GM13976 (cell line): ENCODE measurements around the gene SCCPDH.

Experiments
- DNase-seq: peaks from one replicate; pipeline ENCODE4 v3.0.0; 2012; ENCODE audit warnings: low spot score
- in situ Hi-C: fragments of 300-500 bp; cut with MboI; formaldehyde crosslinking; loops from one replicate; pipeline ENCODE4 v1.12.0; 2022; ENCODE audit warnings: low sequenced_read_pairs, mixed read lengths, inconsistent platforms; ENCODE audit not compliant: unreplicated experiment
- TF ChIP-seq, protein P1 (sequence below): IDR thresholded peaks from 2 replicates; pipeline ENCODE4 v1.5.1; 2012; ENCODE audit warnings: borderline replicate concordance, mild to moderate bottlenecking; ENCODE audit not compliant: insufficient read depth; ENCODE audit errors: extremely low read depth, missing control alignments, control extremely low read depth

Gene SCCPDH

DNA sequence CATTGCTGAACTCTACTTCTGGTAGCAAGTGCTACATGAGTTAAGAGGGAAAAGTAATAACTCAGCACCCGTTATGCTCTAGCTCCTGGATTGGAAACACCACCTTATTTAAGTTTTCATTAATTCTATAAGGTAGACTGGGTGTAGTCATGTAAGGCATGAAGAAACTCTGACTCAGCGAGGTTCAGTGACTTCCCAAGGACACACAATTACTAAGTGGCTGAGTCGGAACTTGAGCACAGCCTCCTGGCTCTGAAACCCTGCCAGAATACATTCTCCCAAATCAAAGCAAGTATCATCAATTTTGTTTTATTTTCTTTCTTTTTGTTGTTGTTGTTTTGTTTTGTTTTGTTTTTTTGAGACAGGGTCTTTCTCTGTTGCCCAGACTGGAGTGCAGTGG lies 29.1 kb upstream of the SCCPDH start:
- in situ Hi-C loops: loop anchor here (5.0 kb wide), 1 partner anchor 198 kb away; no protein-coding TSS in a partner anchor
- DNase-seq: no peak
- TF ChIP-seq, protein P1, sequence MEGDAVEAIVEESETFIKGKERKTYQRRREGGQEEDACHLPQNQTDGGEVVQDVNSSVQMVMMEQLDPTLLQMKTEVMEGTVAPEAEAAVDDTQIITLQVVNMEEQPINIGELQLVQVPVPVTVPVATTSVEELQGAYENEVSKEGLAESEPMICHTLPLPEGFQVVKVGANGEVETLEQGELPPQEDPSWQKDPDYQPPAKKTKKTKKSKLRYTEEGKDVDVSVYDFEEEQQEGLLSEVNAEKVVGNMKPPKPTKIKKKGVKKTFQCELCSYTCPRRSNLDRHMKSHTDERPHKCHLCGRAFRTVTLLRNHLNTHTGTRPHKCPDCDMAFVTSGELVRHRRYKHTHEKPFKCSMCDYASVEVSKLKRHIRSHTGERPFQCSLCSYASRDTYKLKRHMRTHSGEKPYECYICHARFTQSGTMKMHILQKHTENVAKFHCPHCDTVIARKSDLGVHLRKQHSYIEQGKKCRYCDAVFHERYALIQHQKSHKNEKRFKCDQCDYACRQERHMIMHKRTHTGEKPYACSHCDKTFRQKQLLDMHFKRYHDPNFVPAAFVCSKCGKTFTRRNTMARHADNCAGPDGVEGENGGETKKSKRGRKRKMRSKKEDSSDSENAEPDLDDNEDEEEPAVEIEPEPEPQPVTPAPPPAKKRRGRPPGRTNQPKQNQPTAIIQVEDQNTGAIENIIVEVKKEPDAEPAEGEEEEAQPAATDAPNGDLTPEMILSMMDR: no peak

DNA sequence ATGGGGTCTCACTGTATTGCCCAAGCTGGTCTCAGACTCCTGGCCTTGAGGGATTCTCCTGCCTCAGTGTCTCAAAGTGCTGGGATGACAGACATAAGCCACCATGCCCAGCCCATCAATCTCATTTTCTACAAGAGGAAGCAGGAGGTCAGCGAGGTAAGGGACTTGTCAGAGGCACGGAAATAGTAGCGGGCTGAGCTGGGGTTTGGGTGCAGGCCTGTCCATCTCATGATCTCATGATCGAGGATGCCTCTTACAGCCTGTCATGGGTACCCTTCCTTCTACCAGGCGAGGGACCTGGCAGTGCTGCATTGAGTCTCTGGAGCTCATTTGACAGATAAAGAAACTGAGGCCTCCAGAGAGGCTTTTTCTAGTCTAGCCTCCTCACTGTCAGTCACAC lies 28.5 kb upstream of the SCCPDH start:
- TF ChIP-seq, protein P1: no peak
- in situ Hi-C loops: loop anchor here (5.0 kb wide), 1 partner anchor 198 kb away; no protein-coding TSS in a partner anchor
- DNase-seq: no peak

DNA sequence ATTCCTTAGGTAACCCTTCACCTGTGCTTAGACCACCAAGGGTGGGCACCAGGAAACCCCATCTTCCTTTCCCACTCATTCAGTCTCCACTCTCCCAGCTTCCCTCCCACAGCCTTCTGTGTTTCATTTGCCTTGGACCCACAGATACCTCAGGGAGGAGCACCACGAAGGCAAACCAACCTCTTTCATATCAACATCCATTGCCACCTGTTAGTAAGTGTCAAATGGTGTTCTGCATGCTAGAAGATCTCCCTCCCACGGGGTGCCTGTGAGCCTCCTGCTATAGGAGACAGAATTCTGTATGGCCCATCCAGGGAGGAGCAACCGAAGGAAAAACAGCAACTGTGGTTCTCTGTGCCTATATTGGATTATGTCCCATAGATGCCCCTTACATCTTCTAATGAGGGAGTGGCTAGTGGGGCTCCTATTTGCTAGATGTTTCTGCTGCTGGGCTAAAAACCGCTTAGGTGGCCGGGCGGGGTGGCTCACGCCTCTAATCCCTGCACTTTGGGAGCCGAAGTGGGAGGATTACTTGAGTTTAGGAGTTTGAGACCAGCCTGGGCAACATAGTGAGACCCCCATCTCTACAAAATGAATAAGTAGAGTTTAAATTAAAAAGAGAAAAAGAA lies 25.6 kb upstream of the SCCPDH start:
- in situ Hi-C loops: loop anchor here (5.0 kb wide), 1 partner anchor 201 kb away; no protein-coding TSS in a partner anchor
- TF ChIP-seq, protein P1: no peak
- no peak for DNase-seq

DNA sequence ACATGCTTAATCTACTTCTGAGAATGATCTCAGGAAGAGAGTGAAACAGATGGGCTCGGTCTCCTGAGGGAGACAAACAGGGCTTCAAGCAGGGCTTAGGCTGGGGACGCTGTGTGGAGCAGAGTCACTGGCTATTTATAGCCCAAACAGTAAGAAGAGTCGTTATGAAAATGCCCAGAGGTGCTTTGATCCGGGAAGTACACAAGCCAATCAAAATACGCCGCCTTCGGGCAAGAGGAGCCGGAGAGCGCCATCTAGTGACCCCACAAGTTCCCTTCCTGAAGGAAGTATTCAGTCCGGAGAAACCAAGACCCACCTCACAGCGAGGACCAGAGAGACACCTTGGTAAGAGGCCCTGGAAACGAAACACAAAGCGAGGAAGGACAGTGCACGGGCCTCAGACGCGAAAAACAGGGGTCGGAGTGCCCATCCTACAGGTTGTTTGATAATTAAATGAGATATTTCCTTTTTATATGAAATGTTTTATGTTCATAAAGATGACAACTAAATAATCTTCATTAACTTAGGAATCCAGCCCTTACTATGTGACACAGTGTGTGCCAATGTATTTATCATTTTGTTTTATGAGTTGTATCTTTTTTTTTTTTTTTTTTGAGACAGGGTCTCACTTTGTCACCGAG lies 25.0 kb upstream of the SCCPDH start:
- TF ChIP-seq, protein P1: peak; percentile 75
- DNase-seq: peak; percentile 90
- in situ Hi-C loops: loop anchor here (5.0 kb wide), 1 partner anchor 202 kb away; no protein-coding TSS in a partner anchor

DNA sequence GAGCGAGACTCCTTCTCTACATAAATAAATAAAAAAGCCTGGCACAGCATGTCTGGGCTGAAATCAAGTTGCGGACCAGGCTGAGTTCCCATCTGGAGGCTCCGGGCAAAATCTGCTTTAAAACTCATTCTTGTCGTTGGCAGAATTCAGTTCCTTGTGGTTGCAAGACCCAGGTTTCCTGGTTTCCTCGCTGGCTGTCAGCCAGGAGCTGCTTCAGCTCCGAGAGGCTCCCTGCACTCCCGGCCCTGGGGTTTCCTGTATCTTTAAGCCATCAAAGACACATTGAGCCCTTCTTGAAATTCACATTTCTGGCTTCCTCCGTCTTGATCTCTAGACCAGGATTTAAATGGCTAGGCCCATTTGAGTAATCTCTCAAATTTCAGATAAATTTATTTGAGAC lies 20.6 kb upstream of the SCCPDH start:
- TF ChIP-seq, protein P1: no peak
- in situ Hi-C loops: no loop called here
- DNase-seq: no peak

DNA sequence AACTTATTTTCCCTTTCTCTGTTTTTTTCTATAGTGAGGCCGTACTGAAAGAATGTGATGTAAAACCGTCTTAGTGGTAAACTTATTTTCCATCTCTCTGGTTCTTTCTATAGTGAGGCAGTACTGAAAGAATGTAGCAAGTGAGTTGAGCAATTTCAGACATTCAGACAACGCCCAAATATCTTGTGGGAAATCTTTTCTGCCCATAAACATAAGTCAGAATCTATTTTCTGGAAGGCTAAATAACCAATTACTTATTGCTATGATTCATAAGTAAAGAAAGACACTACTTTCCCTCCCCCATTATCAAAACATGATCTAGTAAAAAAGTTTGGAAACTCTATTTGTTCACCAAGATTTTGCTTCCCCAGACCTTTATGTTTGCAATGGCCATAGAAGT lies 18.8 kb upstream of the SCCPDH start:
- TF ChIP-seq, protein P1: no peak
- no peak for DNase-seq
- in situ Hi-C loops: no loop called here
